ENCODE data around the gene ETS1.

GRCh38 chr11:128580612-128581011 lies 6.7 kb downstream of the ETS1 start:
- TF ChIP-seq ZNF239 (tag by site-specific recombination; IDR thresholded peaks at IDR 0.05) (no peak), CTCF (tag by site-specific recombination; IDR thresholded peaks at IDR 0.05) (no peak), ZNF610 (tag by site-specific recombination; IDR thresholded peaks at IDR 0.05; ENCODE audit: borderline replicate concordance) (no peak), PRDM2 (tag by site-specific recombination; IDR thresholded peaks at IDR 0.05; ENCODE audit: borderline replicate concordance) (no peak), ZFP37 (tag by site-specific recombination; IDR thresholded peaks at IDR 0.05) (no peak), KLF7 (tag by site-specific recombination; IDR thresholded peaks at IDR 0.05; ENCODE audit: borderline replicate concordance) (no peak), ZBTB7A (tag by site-specific recombination; IDR thresholded peaks at IDR 0.05; ENCODE audit: low read depth) (no peak), ZBTB26 (tag by site-specific recombination; optimal IDR thresholded peaks at IDR 0.05) (no peak), ZEB2 (tag by site-specific recombination; IDR thresholded peaks at IDR 0.05) (no peak), ZNF501 (tag by site-specific recombination; IDR thresholded peaks at IDR 0.05) (no peak), ZBTB11 (tag by site-specific recombination; conservative IDR thresholded peaks at IDR 0.05; ENCODE audit: low read depth) (no peak)

Data from HEK293 (cell line).